IMR-90 (cell line): Measurements from ENCODE around the gene SUPT20HL2. TPM values are rescaled to one million over a fixed set of nuclear protein-coding genes. Genes with fewer than 3 reads are reported as not detected.

Experiments
- ATAC-seq: fragments of 200-7000 bp; cut with Tn5 transposase; 2 replicates; pipeline ENCODE4 v1.9.1; 2020; ENCODE audit warnings: low read depth, mild to moderate bottlenecking, moderate library complexity
- BruUV-seq: library from RNA; stranded (reverse); fragments of 400-500 nt; replicated peaks from 2 replicates; lab custom pipeline; 2021; lab: Mats Ljungman, UMichigan
- CTCF ChIA-PET: fragments of 300-600 bp; formaldehyde crosslinking; extraction: SDS; loops from one replicate; lab custom pipeline; 2021; ENCODE audit warnings: antibody characterized with exemption; lab: Yijun Ruan, JAX
- POLR2A ChIA-PET: fragments of 300-600 bp; sonication (Branson Sonifier 250); formaldehyde crosslinking; loops from one replicate; lab custom pipeline; 2022; ENCODE audit warnings: antibody characterized with exemption; ENCODE audit not compliant: unreplicated experiment; lab: Charles Lee
- DNase-seq: peaks from one replicate; pipeline ENCODE4 v3.0.0; 2013
- H2AFZ ChIP-seq: replicated peaks from 2 replicates; pipeline ENCODE3; 2013; ENCODE audit warnings: low read length, mild to moderate bottlenecking; ENCODE audit not compliant: poor library complexity
- H2AK5ac ChIP-seq: 2 replicates; pipeline ENCODE4 v1.6.1; 2013; ENCODE audit warnings: low read depth, low read length, inconsistent platforms
- H2AK9ac ChIP-seq: replicated peaks from 2 replicates; pipeline ENCODE3; 2013; ENCODE audit warnings: mild to moderate bottlenecking, low read depth, low read length, moderate library complexity; ENCODE audit not compliant: poor library complexity
- H2BK120ac ChIP-seq: 2 replicates; pipeline ENCODE4 v1.6.1; 2013; ENCODE audit warnings: low read depth, low read length, inconsistent platforms
- H2BK15ac ChIP-seq: 3 replicates; pipeline ENCODE4 v1.6.1; 2013; ENCODE audit warnings: low read depth, low read length, inconsistent platforms
- H2BK20ac ChIP-seq: 2 replicates; pipeline ENCODE4 v1.6.1; 2013; ENCODE audit warnings: low read depth, mild to moderate bottlenecking, inconsistent platforms, low read length, moderate library complexity
- H2BK5ac ChIP-seq: 2 replicates; pipeline ENCODE4 v1.6.1; 2013; ENCODE audit warnings: mild to moderate bottlenecking, low read depth, low read length, inconsistent platforms; ENCODE audit not compliant: poor library complexity, severe bottlenecking
- H3K14ac ChIP-seq: replicated peaks from 2 replicates; pipeline ENCODE4 v1.6.1; 2013; ENCODE audit warnings: low read depth, low read length, inconsistent platforms
- H3K18ac ChIP-seq: 2 replicates; pipeline ENCODE4 v1.6.1; 2013; ENCODE audit warnings: low read depth, low read length, control low read depth
- H3K23ac ChIP-seq: 2 replicates; pipeline ENCODE4 v1.6.1; 2013; ENCODE audit warnings: low read depth, low read length, inconsistent platforms
- H3K27ac ChIP-seq: 2 replicates; pipeline ENCODE4 v1.5.1; 2013; ENCODE audit warnings: mild to moderate bottlenecking, control low read depth, low read length; ENCODE audit not compliant: insufficient read depth
- H3K27me3 ChIP-seq: 2 replicates; pipeline ENCODE4 v1.6.1; 2013; ENCODE audit warnings: low read length; ENCODE audit not compliant: control insufficient read depth, insufficient read depth
- H3K36me3 ChIP-seq: 2 replicates; pipeline ENCODE4 v1.6.1; 2013; ENCODE audit warnings: low read length, mixed read lengths; ENCODE audit not compliant: control insufficient read depth, insufficient read depth
- H3K4ac ChIP-seq: 2 replicates; pipeline ENCODE4 v1.6.1; 2013; ENCODE audit warnings: low read depth, low read length, inconsistent platforms
- H3K4me1 ChIP-seq: 2 replicates; pipeline ENCODE4 v1.6.1; 2013; ENCODE audit warnings: low read length, mixed read lengths; ENCODE audit not compliant: control insufficient read depth, insufficient read depth
- H3K4me2 ChIP-seq: 2 replicates; pipeline ENCODE4 v1.6.1; 2013; ENCODE audit warnings: low read depth, mild to moderate bottlenecking, control low read depth, low read length, moderate library complexity
- H3K4me3 ChIP-seq: 2 replicates; pipeline ENCODE4 v1.5.1; 2013; ENCODE audit warnings: low read depth, mild to moderate bottlenecking, control low read depth, low read length, moderate library complexity; ENCODE audit not compliant: insufficient read depth
- H3K56ac ChIP-seq: 2 replicates; pipeline ENCODE4 v1.6.1; 2013; ENCODE audit warnings: low read length, inconsistent platforms; ENCODE audit not compliant: insufficient read depth; ENCODE audit errors: extremely low read depth
- H3K79me1 ChIP-seq, 2 experiments: 2 replicates each; pipeline ENCODE4 v1.6.1; 2013; ENCODE audit warnings: low read length in 2 of 2, inconsistent platforms in 1 of 2, low read depth in 1 of 2
- H3K9ac ChIP-seq: 2 replicates; pipeline ENCODE4 v1.6.1; 2013; ENCODE audit warnings: low read depth, low read length, control low read depth
- H3K9me1 ChIP-seq: 2 replicates; pipeline ENCODE4 v1.6.1; 2013; ENCODE audit warnings: low read length, inconsistent platforms; ENCODE audit not compliant: insufficient read depth
- H3K9me3 ChIP-seq: 2 replicates; pipeline ENCODE4 v1.6.1; 2013; ENCODE audit warnings: low read length; ENCODE audit not compliant: control insufficient read depth, insufficient read depth
- H4K20me1 ChIP-seq: 2 replicates; pipeline ENCODE4 v1.6.1; 2013; ENCODE audit warnings: low read length, inconsistent platforms; ENCODE audit not compliant: insufficient read depth
- H4K5ac ChIP-seq: 2 replicates; pipeline ENCODE4 v1.6.1; 2013; ENCODE audit warnings: mild to moderate bottlenecking, low read depth, low read length, control low read depth
- H4K8ac ChIP-seq, 2 experiments: 2 replicates each; pipeline ENCODE4 v1.6.1; 2013; ENCODE audit warnings: low read depth in 2 of 2, low read length in 2 of 2, control low read depth in 1 of 2, inconsistent platforms in 1 of 2
- H4K91ac ChIP-seq: 2 replicates; pipeline ENCODE4 v1.6.1; 2013; ENCODE audit warnings: low read depth, low read length, inconsistent platforms; ENCODE audit not compliant: insufficient read depth
- BHLHE40 ChIP-seq: fragments of 150-350 bp; IDR thresholded peaks from 2 replicates; pipeline ENCODE4 v1.6.1; 2016; ENCODE audit warnings: mild to moderate bottlenecking, low read depth, low read length
- CEBPB ChIP-seq: IDR thresholded peaks from 2 replicates; pipeline ENCODE4 v1.6.1; 2012; ENCODE audit warnings: low read depth, low read length, improper control_type of control experiment
- CHD1 ChIP-seq: IDR thresholded peaks from 2 replicates; pipeline ENCODE4 v1.6.1; 2012; ENCODE audit warnings: low read depth, low read length, improper control_type of control experiment
- FOS ChIP-seq: fragments of 150-350 bp; IDR thresholded peaks from 2 replicates; pipeline ENCODE4 v1.6.1; 2016; ENCODE audit warnings: low read depth, low read length
- MAFK ChIP-seq: IDR thresholded peaks from 2 replicates; pipeline ENCODE4 v1.6.1; 2012; ENCODE audit warnings: low read depth, low read length, improper control_type of control experiment
- MXI1 ChIP-seq: IDR thresholded peaks from 2 replicates; pipeline ENCODE4 v1.6.1; 2012; ENCODE audit warnings: low read depth, mild to moderate bottlenecking, low read length, moderate library complexity, borderline replicate concordance
- POLR2A ChIP-seq: IDR thresholded peaks from 2 replicates; pipeline ENCODE4 v1.6.1; 2012; ENCODE audit warnings: mild to moderate bottlenecking, low read depth, low read length
- RAD21 ChIP-seq: IDR thresholded peaks from 2 replicates; pipeline ENCODE4 v1.6.1; 2012; ENCODE audit warnings: low read length, improper control_type of control experiment
- RFX5 ChIP-seq: IDR thresholded peaks from 2 replicates; pipeline ENCODE4 v1.8.0; 2012; ENCODE audit warnings: low read depth, mild to moderate bottlenecking, low read length, moderate library complexity
- SMC3 ChIP-seq: fragments of 150-350 bp; IDR thresholded peaks from 2 replicates; pipeline ENCODE4 v1.6.1; 2016; ENCODE audit warnings: low read depth, mild to moderate bottlenecking, antibody characterized with exemption, low read length, moderate library complexity
- WGBS, 2 experiments: methylation state at CpG; one replicate each; pipeline versions ENCODE4 v1.1.5 to v1.1.7; 2013; ENCODE audit warnings: missing lambda C conversion rate in 2 of 2; ENCODE audit not compliant: insufficient read length in 1 of 2; ENCODE audit errors: extremely low coverage in 2 of 2; 5-methylcytosine and 5-hydroxymethylcytosine counted together
- dilution Hi-C: fragments of 300-500 bp; cut with HindIII; formaldehyde crosslinking; loops from one replicate; pipeline ENCODE4 v1.14.3; 2018; ENCODE audit warnings: low sequenced_read_pairs; ENCODE audit not compliant: unreplicated experiment
- in situ Hi-C: fragments of 300-500 bp; cut with MboI; formaldehyde crosslinking; loops from 3 replicates; pipeline ENCODE4 v1.14.3; 2019; ENCODE audit warnings: low sequenced_read_pairs, inconsistent platforms, mixed read lengths
- intact Hi-C: fragments of 100-400 bp; cut with micrococcal nuclease; formaldehyde crosslinking; loops from 2 replicates; pipeline ENCODE4 v1.10.0; 2022
- polyA plus RNA-seq, 3 experiments: library from polyadenylated mRNA; depleted of rRNA; stranded (reverse); fragments of >200 nt; gene quantifications; 2 replicates each; pipeline ENCODE4 v1.2.3, GENCODE V29; 2012; ENCODE audit warnings: low replicate concordance in 1 of 3
- total RNA-seq: library from RNA; depleted of rRNA; stranded (reverse); fragments of >200 nt; gene quantifications from 2 replicates; pipeline ENCODE4 v1.2.3, GENCODE V29; 2012
- TF ChIP-seq, protein P1 (sequence below): fragments of 150-350 bp; IDR thresholded peaks from 2 replicates; pipeline ENCODE4 v1.6.1; 2016; ENCODE audit warnings: low read depth, mild to moderate bottlenecking, low read length, moderate library complexity, borderline replicate concordance
- TF ChIP-seq, protein P2 (sequence below): fragments of 150-350 bp; IDR thresholded peaks from 2 replicates; pipeline ENCODE4 v1.6.1; 2017; ENCODE audit warnings: mild to moderate bottlenecking, antibody characterized with exemption, low read length, low read depth
- TF ChIP-seq, protein P3 (sequence below): conservative IDR thresholded peaks from 2 replicates; pipeline ENCODE4 v1.5.1; 2012; ENCODE audit warnings: mild to moderate bottlenecking, low read depth, low read length, improper control_type of control experiment

The SUPT20HL2 gene
- total and polyA plus RNA-seq, 2 of the 4 experiments (the other 2 are of a cell fraction): not detected

DNA sequence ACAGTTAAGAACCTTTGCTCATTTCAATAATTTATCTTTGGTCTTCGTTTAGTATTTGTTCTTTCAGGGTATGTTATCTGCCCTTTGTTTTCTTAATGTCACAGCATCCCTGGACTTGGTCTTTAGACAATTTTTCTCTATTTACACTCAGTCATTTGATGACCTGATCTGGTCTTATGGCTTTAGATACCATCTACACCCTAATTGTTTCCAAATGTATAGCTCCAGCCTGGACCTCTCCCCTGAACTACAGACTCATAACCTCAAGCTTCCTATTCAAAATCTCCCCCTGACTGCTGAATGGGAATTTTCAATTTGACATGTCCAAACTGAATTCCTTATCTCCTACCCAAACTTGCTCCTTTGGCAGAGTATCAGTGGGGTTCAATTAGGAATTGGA is 3.7 kb upstream of the SUPT20HL2 start:
- no peak overlapping the region for H3K23ac ChIP-seq

More for the DNA sequence above, 3.7 kb upstream of the SUPT20HL2 start:
- no peak for ATAC-seq
- H3K18ac ChIP-seq: no peak overlapping the region
- no TSS peak for BruUV-seq
- H2BK5ac ChIP-seq: no peak overlapping the region
- no peak overlapping the region for H4K91ac ChIP-seq
- H4K8ac ChIP-seq: no peak overlapping the region
- peaks cover 14% of the 10 kb centered on the region for H3K27me3 ChIP-seq
- H2AK9ac ChIP-seq: no peak overlapping the region
- POLR2A ChIA-PET: no interaction called here
- intact Hi-C loops (no loop called here), dilution Hi-C loops (no loop called here), in situ Hi-C loops (no loop called here)
- CTCF ChIA-PET: no interaction called here
- no peak overlapping the region for H3K56ac ChIP-seq
- no peaks in the 10 kb centered on the region for H3K4me1 ChIP-seq
- H2AFZ ChIP-seq: no peak overlapping the region
- H2BK120ac ChIP-seq: no peak overlapping the region
- no CpG with 5 or more reads among the region's 1 CpG for WGBS, 2 experiments
- no peak overlapping the region for H3K4ac ChIP-seq
- no peak overlapping the region for H2BK20ac ChIP-seq
- no peak overlapping the region for H2BK15ac ChIP-seq
- H2AK5ac ChIP-seq: no peak overlapping the region
- H3K9ac ChIP-seq: no peak overlapping the region
- H3K14ac ChIP-seq: no peak overlapping the region
- H3K36me3 ChIP-seq: no peaks in the 10 kb centered on the region
- H3K9me3 ChIP-seq: no peaks in the 10 kb centered on the region
- H3K79me1 ChIP-seq: no peaks in the 10 kb centered on the region
- no peak for DNase-seq
- H3K4me2 ChIP-seq: no peak overlapping the region
- no peak overlapping the region for H3K27ac ChIP-seq
- no peaks in the 10 kb centered on the region for H3K9me1 ChIP-seq
- no peaks in the 10 kb centered on the region for H4K20me1 ChIP-seq
- TF ChIP-seq, protein P1, sequence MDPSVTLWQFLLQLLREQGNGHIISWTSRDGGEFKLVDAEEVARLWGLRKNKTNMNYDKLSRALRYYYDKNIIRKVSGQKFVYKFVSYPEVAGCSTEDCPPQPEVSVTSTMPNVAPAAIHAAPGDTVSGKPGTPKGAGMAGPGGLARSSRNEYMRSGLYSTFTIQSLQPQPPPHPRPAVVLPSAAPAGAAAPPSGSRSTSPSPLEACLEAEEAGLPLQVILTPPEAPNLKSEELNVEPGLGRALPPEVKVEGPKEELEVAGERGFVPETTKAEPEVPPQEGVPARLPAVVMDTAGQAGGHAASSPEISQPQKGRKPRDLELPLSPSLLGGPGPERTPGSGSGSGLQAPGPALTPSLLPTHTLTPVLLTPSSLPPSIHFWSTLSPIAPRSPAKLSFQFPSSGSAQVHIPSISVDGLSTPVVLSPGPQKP: no peak
- TF ChIP-seq, protein P2, sequence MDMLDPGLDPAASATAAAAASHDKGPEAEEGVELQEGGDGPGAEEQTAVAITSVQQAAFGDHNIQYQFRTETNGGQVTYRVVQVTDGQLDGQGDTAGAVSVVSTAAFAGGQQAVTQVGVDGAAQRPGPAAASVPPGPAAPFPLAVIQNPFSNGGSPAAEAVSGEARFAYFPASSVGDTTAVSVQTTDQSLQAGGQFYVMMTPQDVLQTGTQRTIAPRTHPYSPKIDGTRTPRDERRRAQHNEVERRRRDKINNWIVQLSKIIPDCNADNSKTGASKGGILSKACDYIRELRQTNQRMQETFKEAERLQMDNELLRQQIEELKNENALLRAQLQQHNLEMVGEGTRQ: no peak
- TF ChIP-seq MAFK: no peak
- TF ChIP-seq MXI1: no peak
- no peak for TF ChIP-seq CHD1
- no peak for TF ChIP-seq FOS
- TF ChIP-seq, protein P3, sequence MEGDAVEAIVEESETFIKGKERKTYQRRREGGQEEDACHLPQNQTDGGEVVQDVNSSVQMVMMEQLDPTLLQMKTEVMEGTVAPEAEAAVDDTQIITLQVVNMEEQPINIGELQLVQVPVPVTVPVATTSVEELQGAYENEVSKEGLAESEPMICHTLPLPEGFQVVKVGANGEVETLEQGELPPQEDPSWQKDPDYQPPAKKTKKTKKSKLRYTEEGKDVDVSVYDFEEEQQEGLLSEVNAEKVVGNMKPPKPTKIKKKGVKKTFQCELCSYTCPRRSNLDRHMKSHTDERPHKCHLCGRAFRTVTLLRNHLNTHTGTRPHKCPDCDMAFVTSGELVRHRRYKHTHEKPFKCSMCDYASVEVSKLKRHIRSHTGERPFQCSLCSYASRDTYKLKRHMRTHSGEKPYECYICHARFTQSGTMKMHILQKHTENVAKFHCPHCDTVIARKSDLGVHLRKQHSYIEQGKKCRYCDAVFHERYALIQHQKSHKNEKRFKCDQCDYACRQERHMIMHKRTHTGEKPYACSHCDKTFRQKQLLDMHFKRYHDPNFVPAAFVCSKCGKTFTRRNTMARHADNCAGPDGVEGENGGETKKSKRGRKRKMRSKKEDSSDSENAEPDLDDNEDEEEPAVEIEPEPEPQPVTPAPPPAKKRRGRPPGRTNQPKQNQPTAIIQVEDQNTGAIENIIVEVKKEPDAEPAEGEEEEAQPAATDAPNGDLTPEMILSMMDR: no peak
- no peak for TF ChIP-seq POLR2A
- no peak for TF ChIP-seq BHLHE40
- TF ChIP-seq SMC3: no peak
- TF ChIP-seq CEBPB: no peak
- TF ChIP-seq RAD21: no peak
- no peak for TF ChIP-seq RFX5
- no peak overlapping the region for H4K5ac ChIP-seq
- H3K4me3 ChIP-seq: no peak overlapping the region
